C4-2B (cell line): Measurements from ENCODE around the gene PNPO.

Experiments
- CTCF ChIP-seq: fragments of 450-650 bp; conservative IDR thresholded peaks from 2 replicates; pipeline ENCODE4 v1.5.1; 2017; ENCODE audit warnings: mild to moderate bottlenecking
- ZFX ChIP-seq: fragments of 450-650 bp; IDR thresholded peaks from 2 replicates; pipeline ENCODE4 v1.6.1; 2017

GRCh38 chr17:47949946-47950345 lies 8.6 kb downstream of the PNPO start:
- TF ChIP-seq CTCF: no peak
- no peak for TF ChIP-seq ZFX
